Umbilical cord (tissue), 2 donors: ENCODE data around the gene SLC38A7. TPM values are rescaled to one million over a fixed set of nuclear protein-coding genes. Genes with fewer than 3 reads are reported as not detected.
"Not testable (repeated sequence)": the region's sequence is repeated elsewhere in the genome, so short reads cannot be mapped to it uniquely, and the experiment has no call there.

ENCODE experiments used
- DNase-seq: peaks from one replicate; pipeline ENCODE4 v3.0.0-alpha.2; 2015; ENCODE audit warnings: low spot score
- total RNA-seq: library from RNA; depleted of rRNA; stranded (reverse); fragments of >200 nt; gene quantifications from one replicate; pipeline ENCODE4 v1.2.3, GENCODE V29; 2014; ENCODE audit warnings: low replicate concordance; ENCODE audit not compliant: insufficient read depth

Gene SLC38A7
- 4.6 TPM for total RNA-seq

- DNase-seq, result peak; percentile 88
Measured at GRCh38 chr16:58684354-58685083, at the start of gene SLC38A7. Gene SLC38A7 (minus strand): TSS chr16:58684770. CDS start chr16:58680126, 4,644 bp downstream.

- peak; percentile 82 for DNase-seq
Measured at GRCh38 chr16:58733671-58734458, 49.3 kb upstream of the SLC38A7 start, which contains the start of gene GOT2. Gene GOT2 (minus strand): TSS chr16:58734316. CDS start chr16:58734228, 88 bp downstream.

- DNase-seq, result peak; percentile 9
Measured at GRCh38 chr16:58733248-58733670, 48.7 kb upstream of the SLC38A7 start.

GRCh38 chr16:58732545-58733247, 48.1 kb upstream of the SLC38A7 start:
- DNase-seq, result no peak

- no peak for DNase-seq
Measured at GRCh38 chr16:58730724-58731370, 46.3 kb upstream of the SLC38A7 start.

GRCh38 chr16:58727796-58728568, 43.4 kb upstream of the SLC38A7 start:
- no peak for DNase-seq

GRCh38 chr16:58727028-58727781, 42.6 kb upstream of the SLC38A7 start:
- no peak for DNase-seq

GRCh38 chr16:58723109-58723508, 38.5 kb upstream of the SLC38A7 start:
- DNase-seq, result no peak

GRCh38 chr16:58717994-58718393, 33.4 kb upstream of the SLC38A7 start:
- no peak for DNase-seq

- no peak for DNase-seq
Measured at GRCh38 chr16:58716468-58716867, 31.9 kb upstream of the SLC38A7 start.

- DNase-seq, result no peak
Measured at GRCh38 chr16:58713742-58714141, 29.2 kb upstream of the SLC38A7 start.

- DNase-seq, result no peak
Measured at GRCh38 chr16:58709333-58709732, 24.8 kb upstream of the SLC38A7 start.

GRCh38 chr16:58699151-58699550, 14.6 kb upstream of the SLC38A7 start:
- no peak for DNase-seq

- no peak for DNase-seq
Measured at GRCh38 chr16:58695368-58695767, 10.8 kb upstream of the SLC38A7 start.

GRCh38 chr16:58692450-58692849, 7.9 kb upstream of the SLC38A7 start:
- DNase-seq, result no peak

GRCh38 chr16:58686985-58687706, 2.6 kb upstream of the SLC38A7 start:
- not testable (repeated sequence) for DNase-seq

GRCh38 chr16:58685084-58685449, 497 bp upstream of the SLC38A7 start:
- no peak for DNase-seq

GRCh38 chr16:58684001-58684353, 593 bp downstream of the SLC38A7 start:
- peak; percentile 23 for DNase-seq

- DNase-seq, result no peak
Measured at GRCh38 chr16:58679763-58680162, 4.8 kb downstream of the SLC38A7 start.
